Skeletal muscle tissue (tissue), 4 donors: ENCODE results near the gene SMTNL1. TPM values are rescaled to one million over a fixed set of nuclear protein-coding genes. Genes with fewer than 3 reads are reported as not detected.

Experiments used
- H3K27ac ChIP-seq: one replicate; pipeline ENCODE4 v1.7.0; 2013; ENCODE audit warnings: mild to moderate bottlenecking, low read depth, low read length, inconsistent platforms
- H3K27me3 ChIP-seq, 3 donors: one replicate each; pipeline ENCODE4 v1.7.0; 2013; ENCODE audit warnings: low read length in 3 of 3; ENCODE audit not compliant: control insufficient read depth in 3 of 3, insufficient read depth in 3 of 3
- H3K36me3 ChIP-seq, 3 donors: one replicate each; pipeline ENCODE4 v1.7.0; 2013; ENCODE audit warnings: low read length in 3 of 3; ENCODE audit not compliant: control insufficient read depth in 3 of 3, insufficient read depth in 3 of 3
- H3K4me1 ChIP-seq, 3 donors: one replicate each; pipeline ENCODE4 v1.7.0; 2013; ENCODE audit warnings: low read length in 3 of 3, mild to moderate bottlenecking in 3 of 3; ENCODE audit not compliant: control insufficient read depth in 3 of 3, insufficient read depth in 3 of 3
- H3K4me3 ChIP-seq, 3 donors: one replicate each; pipeline ENCODE4 v1.7.0; 2013; ENCODE audit warnings: low read length in 3 of 3
- H3K9ac ChIP-seq, 3 donors: one replicate each; pipeline ENCODE4 v1.7.0; 2013; ENCODE audit warnings: low read length in 3 of 3, mild to moderate bottlenecking in 3 of 3, moderate library complexity in 2 of 3, low read depth in 1 of 3
- H3K9me3 ChIP-seq, 3 donors: one replicate each; pipeline ENCODE4 v1.7.0; 2013; ENCODE audit warnings: low read length in 3 of 3; ENCODE audit not compliant: control insufficient read depth in 3 of 3
- total RNA-seq: library from RNA; depleted of rRNA; stranded (reverse); fragments of >200 nt; gene quantifications from one replicate; pipeline ENCODE4 v1.2.3, GENCODE V29; 2014
- donor health status: Osteomylitis.

Gene SMTNL1
- total RNA-seq, 1 donor from 2014 or later, result 69.9 TPM

DNA sequence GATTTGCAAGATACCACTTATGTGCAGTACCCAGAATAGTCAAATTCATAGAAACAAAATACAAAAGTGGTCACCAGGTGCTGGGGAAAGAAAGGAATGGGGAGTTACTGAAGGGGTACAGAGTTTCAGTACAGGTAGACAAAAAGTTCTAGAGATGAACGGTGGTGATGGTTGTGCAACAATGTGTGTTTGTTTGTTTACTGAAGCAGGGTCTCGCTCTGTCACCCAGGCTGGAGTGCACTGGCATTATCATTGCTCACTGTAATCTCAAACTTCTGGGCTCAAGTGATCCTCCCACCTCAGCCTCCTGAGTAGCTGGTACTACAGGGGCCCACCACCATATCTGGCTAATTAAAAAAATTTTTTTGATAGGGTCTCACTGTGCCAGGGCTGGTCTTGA lies 18.0 kb downstream of the SMTNL1 start:
- peaks cover 0 to 2% (median 0%) of the 10 kb centered on the region in 3 donors for H3K4me1 ChIP-seq
- no peak overlapping the region for H3K9ac ChIP-seq
- H3K9me3 ChIP-seq, result no peaks in the 10 kb centered on the region
- H3K27ac ChIP-seq, result no peak overlapping the region
- H3K4me3 ChIP-seq, result no peak overlapping the region
- H3K36me3 ChIP-seq, result peaks cover 24 to 59% (median 46%) of the 10 kb centered on the region in 3 donors
- no peaks in the 10 kb centered on the region for H3K27me3 ChIP-seq

- no peak overlapping the region for H3K9ac ChIP-seq
- H3K4me3 ChIP-seq, result no peak overlapping the region
- H3K36me3 ChIP-seq, result peaks cover 20 to 54% (median 46%) of the 10 kb centered on the region in 3 donors
- no peaks in the 10 kb centered on the region for H3K27me3 ChIP-seq
- no peak overlapping the region for H3K27ac ChIP-seq
- peaks cover 0 to 2% (median 0%) of the 10 kb centered on the region in 3 donors for H3K4me1 ChIP-seq
- no peaks in the 10 kb centered on the region for H3K9me3 ChIP-seq
These were observed 18.6 kb downstream of the SMTNL1 start for GRCh38 chr11:57556041-57556440.

DNA sequence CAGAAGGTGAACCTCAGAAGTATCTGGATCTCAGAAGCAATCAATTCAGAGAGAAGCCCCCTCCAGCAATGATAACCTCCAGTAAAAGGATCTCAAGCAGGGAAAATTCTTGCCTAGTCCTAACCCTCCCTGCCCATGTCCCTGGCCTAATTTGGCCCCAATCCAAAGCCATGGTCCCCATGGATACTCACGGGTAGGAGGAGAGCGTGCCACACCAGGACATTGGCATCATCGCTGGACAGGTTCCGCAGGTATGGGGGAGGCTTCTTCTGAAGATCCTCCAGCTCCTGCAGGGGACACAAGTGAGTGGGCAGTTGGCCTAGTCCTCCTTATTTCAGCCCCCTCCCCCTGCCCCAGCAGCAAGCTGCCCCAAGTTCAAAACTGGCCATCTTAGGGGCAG lies 22.8 kb downstream of the SMTNL1 start:
- no peaks in the 10 kb centered on the region for H3K9me3 ChIP-seq
- H3K27me3 ChIP-seq, result no peaks in the 10 kb centered on the region
- no peak overlapping the region for H3K4me3 ChIP-seq
- no peak overlapping the region for H3K27ac ChIP-seq
- H3K36me3 ChIP-seq, result peaks cover 3 to 20% (median 13%) of the 10 kb centered on the region in 3 donors
- H3K9ac ChIP-seq, result no peak overlapping the region
- no peaks in the 10 kb centered on the region for H3K4me1 ChIP-seq

GRCh38 chr11:57562596-57562995 lies 25.2 kb downstream of the SMTNL1 start:
- H3K4me3 ChIP-seq, result no peak overlapping the region
- no peak overlapping the region for H3K9ac ChIP-seq
- H3K27ac ChIP-seq, result no peak overlapping the region
- H3K4me1 ChIP-seq, result peaks cover 7 to 18% (median 11%) of the 10 kb centered on the region in 3 donors
- no peaks in the 10 kb centered on the region for H3K9me3 ChIP-seq
- H3K27me3 ChIP-seq, result no peaks in the 10 kb centered on the region
- peaks cover 0 to 13% (median 8%) of the 10 kb centered on the region in 3 donors for H3K36me3 ChIP-seq

DNA sequence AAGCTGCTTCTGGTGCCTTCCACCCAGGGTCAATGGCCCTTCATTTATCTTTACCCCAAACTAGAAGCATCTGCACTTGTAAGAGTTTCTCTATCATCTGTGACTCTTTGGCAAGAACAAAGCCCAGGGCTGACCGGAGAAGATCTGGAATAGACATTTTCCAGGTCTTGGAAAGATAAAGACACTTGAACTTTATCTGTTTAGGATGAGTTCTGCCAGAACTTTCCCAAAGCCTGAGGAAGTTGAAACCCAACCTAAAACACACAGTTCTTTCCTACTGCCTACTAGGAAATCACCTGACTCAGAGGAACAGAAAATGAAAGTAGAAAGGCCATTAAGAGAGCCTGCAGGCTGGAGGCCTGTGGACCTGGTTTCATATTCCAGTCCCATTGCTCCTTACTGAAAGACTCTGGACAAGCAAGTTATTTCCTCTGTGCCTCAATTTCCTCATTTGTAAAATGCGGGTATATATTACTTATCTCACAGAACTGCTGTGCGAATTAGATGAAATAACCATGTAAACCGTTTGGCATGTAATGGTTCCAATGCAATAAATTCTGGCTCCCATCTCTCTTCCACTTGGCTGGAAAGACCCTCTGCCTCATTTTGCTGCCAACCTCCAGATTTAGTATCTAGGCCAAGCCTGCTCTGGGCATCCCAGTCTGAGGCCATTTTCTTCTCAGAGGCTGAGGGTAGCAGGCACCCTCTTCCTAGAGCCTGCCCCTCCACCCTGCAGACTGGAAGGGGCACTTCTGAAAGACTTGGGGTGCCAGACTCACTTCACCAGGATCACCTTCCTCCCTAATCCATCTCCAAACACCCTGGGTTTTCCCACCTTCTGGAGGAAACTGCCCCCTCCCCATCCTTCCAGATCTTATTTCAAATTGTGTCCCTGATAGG lies 28.9 kb downstream of the SMTNL1 start:
- Histone ChIP-seq H3K36me3 (no peaks in the 10 kb centered on the region), H3K9ac (peak overlapping the region; percentile 9 to 51 (median 13)), H3K4me3 (peak overlapping the region; percentile 67 to 90 (median 71)), H3K4me1 (peaks cover 10 to 24% (median 19%) of the 10 kb centered on the region in 3 donors), H3K27ac (peak overlapping the region; percentile 77), H3K9me3 (no peaks in the 10 kb centered on the region), H3K27me3 (no peaks in the 10 kb centered on the region)

GRCh38 chr11:57566905-57567514 lies 29.6 kb downstream of the SMTNL1 start:
- Histone ChIP-seq H3K27ac (peak overlapping the region; percentile 77), H3K9me3 (no peaks in the 10 kb centered on the region), H3K27me3 (no peaks in the 10 kb centered on the region), H3K4me3 (peak overlapping the region; percentile 71 to 93 (median 90)), H3K4me1 (peaks cover 10 to 24% (median 19%) of the 10 kb centered on the region in 3 donors), H3K9ac (peak overlapping the region; percentile 65 to 76 (median 75)), H3K36me3 (no peaks in the 10 kb centered on the region)

- Histone ChIP-seq H3K27me3 (no peaks in the 10 kb centered on the region), H3K4me3 (peak within 1 kb of the TSS; percentile 82 to 93 (median 90)), H3K36me3 (no peaks in the 10 kb centered on the region), H3K9ac (peak within 1 kb of the TSS; percentile 68 to 86 (median 76)), H3K4me1 (peaks cover 10 to 24% (median 19%) of the 10 kb centered on the region in 3 donors), H3K9me3 (no peaks in the 10 kb centered on the region), H3K27ac (peak within 1 kb of the TSS; percentile 77)
These were observed 30.3 kb downstream of the SMTNL1 start, which contains the start of gene UBE2L6 for GRCh38 chr11:57567515-57568329. UBE2L6 (minus strand) TSS chr11:57567672; CDS start chr11:57567611, 61 bp downstream.

DNA sequence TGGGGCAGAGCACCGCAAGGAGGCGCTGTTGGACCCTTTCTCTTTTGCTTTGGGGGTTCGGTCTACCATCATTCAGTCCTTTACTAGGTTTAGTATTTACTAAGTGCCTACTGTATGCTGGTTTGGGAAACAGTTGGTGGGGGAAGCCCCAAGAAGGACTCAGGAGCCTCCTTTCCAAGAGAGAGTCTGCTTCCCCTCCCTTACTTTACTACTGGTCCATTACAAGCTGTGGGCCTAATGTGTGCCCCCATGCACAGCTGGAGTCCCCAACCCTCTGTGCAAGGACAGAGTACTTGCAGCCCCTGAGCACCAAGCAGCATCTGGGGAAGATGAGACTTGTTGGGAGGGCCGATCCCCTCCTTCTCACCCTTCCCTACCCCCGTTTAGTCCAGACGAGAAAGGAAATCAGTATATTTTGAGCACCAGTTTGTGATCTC lies 31.0 kb downstream of the SMTNL1 start:
- Histone ChIP-seq H3K4me3 (peak overlapping the region; percentile 82 to 93 (median 90)), H3K9ac (peak overlapping the region; percentile 61 to 86 (median 68)), H3K27ac (peak overlapping the region; percentile 26), H3K36me3 (no peaks in the 10 kb centered on the region), H3K4me1 (peaks cover 10 to 24% (median 19%) of the 10 kb centered on the region in 3 donors), H3K9me3 (no peaks in the 10 kb centered on the region), H3K27me3 (no peaks in the 10 kb centered on the region)

DNA sequence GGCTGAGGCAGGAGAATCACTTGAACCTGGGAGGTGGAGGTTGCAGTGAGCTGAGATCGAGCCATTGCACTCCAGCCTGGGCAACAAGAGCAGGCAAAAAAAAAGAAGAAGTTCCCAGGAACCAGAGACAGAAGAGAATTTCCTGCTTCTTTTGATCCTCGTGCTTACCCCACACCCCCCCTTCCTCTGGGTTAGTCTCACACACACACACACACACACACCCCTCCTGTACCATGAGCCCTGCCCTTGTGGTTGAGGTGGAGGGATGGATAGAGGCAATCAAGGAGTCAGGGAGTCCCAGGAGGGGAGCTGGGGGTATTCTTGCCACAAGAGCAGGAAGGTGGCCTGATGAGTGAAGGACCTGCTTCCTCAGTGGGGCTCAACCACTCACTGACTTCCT lies 34.2 kb downstream of the SMTNL1 start:
- H3K27ac ChIP-seq, result no peak overlapping the region
- no peak overlapping the region for H3K9ac ChIP-seq
- H3K27me3 ChIP-seq, result peaks cover 0 to 4% (median 0%) of the 10 kb centered on the region in 3 donors
- no peaks in the 10 kb centered on the region for H3K36me3 ChIP-seq
- H3K4me1 ChIP-seq, result peaks cover 4 to 16% (median 11%) of the 10 kb centered on the region in 3 donors
- H3K9me3 ChIP-seq, result no peaks in the 10 kb centered on the region
- H3K4me3 ChIP-seq, result no peak overlapping the region
